DND-41 (cell line): ENCODE data around the gene SNPH.

Source experiments
- ATAC-seq: fragments of 200-7000 bp; cut with Tn5 transposase; 3 replicates; pipeline ENCODE4 v1.9.1; 2021; ENCODE audit warnings: low read depth; ENCODE audit not compliant: insufficient read depth
- DNase-seq: peaks from one replicate; pipeline ENCODE4 v3.0.0-alpha.2; 2020
- H2AFZ ChIP-seq: 2 replicates; pipeline ENCODE4 v1.6.0; 2012; ENCODE audit warnings: low read depth, low read length
- H3K27ac ChIP-seq: 2 replicates; pipeline ENCODE4 v1.5.1; 2012; ENCODE audit warnings: low read length, inconsistent platforms
- H3K27me3 ChIP-seq: fragments of 200-600 bp; sonication (generic); 2 replicates; pipeline ENCODE4 v1.6.0; 2012; ENCODE audit warnings: low read length, mild to moderate bottlenecking, inconsistent platforms; ENCODE audit not compliant: insufficient read depth, poor library complexity
- H3K36me3 ChIP-seq: 2 replicates; pipeline ENCODE4 v1.5.1; 2012; ENCODE audit warnings: low read length, inconsistent platforms; ENCODE audit not compliant: insufficient read depth
- H3K4me1 ChIP-seq: 2 replicates; pipeline ENCODE4 v1.5.1; 2012; ENCODE audit warnings: mild to moderate bottlenecking, low read length; ENCODE audit not compliant: insufficient read depth
- H3K4me2 ChIP-seq: 2 replicates; pipeline ENCODE4 v1.6.0; 2012; ENCODE audit warnings: mild to moderate bottlenecking, moderate library complexity, low read length, inconsistent platforms; ENCODE audit not compliant: insufficient read depth
- H3K4me3 ChIP-seq, 2 experiments: fragments of 200-600 bp in 1 of 2; shearing (Covaris generic) in 1 of 2; 2 replicates each; pipeline ENCODE4 v1.5.1; 2012 to 2016; ENCODE audit warnings: inconsistent platforms in 2 of 2, low read length in 2 of 2, mild to moderate bottlenecking in 2 of 2, low read depth in 1 of 2, moderate library complexity in 1 of 2
- H3K79me2 ChIP-seq: 2 replicates; pipeline ENCODE4 v1.6.0; 2012; ENCODE audit warnings: low read length, inconsistent platforms; ENCODE audit not compliant: insufficient read depth
- H3K9ac ChIP-seq: 2 replicates; pipeline ENCODE4 v1.6.0; 2012; ENCODE audit warnings: low read depth, mild to moderate bottlenecking, inconsistent platforms, low read length, moderate library complexity
- H3K9me3 ChIP-seq: 2 replicates; pipeline ENCODE4 v1.5.1; 2012; ENCODE audit warnings: low read length, moderate library complexity, mild to moderate bottlenecking, inconsistent platforms; ENCODE audit not compliant: insufficient read depth, severe bottlenecking
- H4K20me1 ChIP-seq: 2 replicates; pipeline ENCODE4 v1.6.0; 2012; ENCODE audit warnings: low read length; ENCODE audit not compliant: insufficient read depth
- EZH2 ChIP-seq: IDR thresholded peaks from 3 replicates; pipeline ENCODE4 v1.6.1; 2012; ENCODE audit warnings: borderline replicate concordance, low read depth, mild to moderate bottlenecking, moderate library complexity, low read length, inconsistent platforms; ENCODE audit not compliant: severe bottlenecking
- TF ChIP-seq, protein P1 (sequence below): IDR thresholded peaks from 2 replicates; pipeline ENCODE4 v1.5.1; 2012; ENCODE audit warnings: borderline replicate concordance, low read length, moderate library complexity, mild to moderate bottlenecking; ENCODE audit not compliant: poor library complexity, severe bottlenecking; ENCODE audit errors: extremely low read depth

Gene SNPH

DNA sequence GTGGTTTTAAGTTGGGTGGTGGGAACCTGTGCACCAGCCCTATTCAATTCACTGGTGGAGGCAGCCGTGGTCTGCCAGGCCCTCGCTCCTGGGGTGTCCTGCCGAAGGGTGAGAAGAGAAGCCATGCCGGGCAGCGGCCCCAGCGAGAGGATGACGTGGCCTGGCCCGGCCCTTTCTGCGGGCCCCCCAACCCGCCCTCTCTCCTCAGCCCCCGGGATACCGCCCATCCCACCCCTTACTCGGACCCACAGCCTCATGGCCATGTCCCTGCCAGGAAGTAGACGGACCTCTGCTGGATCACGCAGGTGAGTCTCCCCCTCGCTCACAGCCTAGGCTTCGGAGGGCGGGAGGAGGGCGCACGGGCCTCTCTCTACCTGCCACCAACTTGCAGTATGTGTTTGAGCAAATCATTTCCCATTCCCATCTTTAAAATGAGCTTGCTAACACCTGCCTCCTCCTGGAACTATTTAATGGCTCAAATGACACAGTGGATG lies 30.1 kb downstream of the SNPH start:
- ATAC-seq (no peak), DNase-seq (no peak)
- TF ChIP-seq EZH2: no peak
- TF ChIP-seq, protein P1, sequence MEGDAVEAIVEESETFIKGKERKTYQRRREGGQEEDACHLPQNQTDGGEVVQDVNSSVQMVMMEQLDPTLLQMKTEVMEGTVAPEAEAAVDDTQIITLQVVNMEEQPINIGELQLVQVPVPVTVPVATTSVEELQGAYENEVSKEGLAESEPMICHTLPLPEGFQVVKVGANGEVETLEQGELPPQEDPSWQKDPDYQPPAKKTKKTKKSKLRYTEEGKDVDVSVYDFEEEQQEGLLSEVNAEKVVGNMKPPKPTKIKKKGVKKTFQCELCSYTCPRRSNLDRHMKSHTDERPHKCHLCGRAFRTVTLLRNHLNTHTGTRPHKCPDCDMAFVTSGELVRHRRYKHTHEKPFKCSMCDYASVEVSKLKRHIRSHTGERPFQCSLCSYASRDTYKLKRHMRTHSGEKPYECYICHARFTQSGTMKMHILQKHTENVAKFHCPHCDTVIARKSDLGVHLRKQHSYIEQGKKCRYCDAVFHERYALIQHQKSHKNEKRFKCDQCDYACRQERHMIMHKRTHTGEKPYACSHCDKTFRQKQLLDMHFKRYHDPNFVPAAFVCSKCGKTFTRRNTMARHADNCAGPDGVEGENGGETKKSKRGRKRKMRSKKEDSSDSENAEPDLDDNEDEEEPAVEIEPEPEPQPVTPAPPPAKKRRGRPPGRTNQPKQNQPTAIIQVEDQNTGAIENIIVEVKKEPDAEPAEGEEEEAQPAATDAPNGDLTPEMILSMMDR: no peak
- Histone ChIP-seq H3K4me1 (peaks cover 13% of the 10 kb centered on the region), H3K27ac (no peak overlapping the region), H3K36me3 (no peaks in the 10 kb centered on the region), H3K4me2 (no peak overlapping the region), H3K9ac (no peak overlapping the region), H3K27me3 (peaks cover 12% of the 10 kb centered on the region), H3K79me2 (no peaks in the 10 kb centered on the region), H3K9me3 (no peaks in the 10 kb centered on the region), H3K4me3 (no peak overlapping the region), H2AFZ (no peak overlapping the region), H4K20me1 (peaks cover 2% of the 10 kb centered on the region; the same call in 1 of the 2 replicates)

DNA sequence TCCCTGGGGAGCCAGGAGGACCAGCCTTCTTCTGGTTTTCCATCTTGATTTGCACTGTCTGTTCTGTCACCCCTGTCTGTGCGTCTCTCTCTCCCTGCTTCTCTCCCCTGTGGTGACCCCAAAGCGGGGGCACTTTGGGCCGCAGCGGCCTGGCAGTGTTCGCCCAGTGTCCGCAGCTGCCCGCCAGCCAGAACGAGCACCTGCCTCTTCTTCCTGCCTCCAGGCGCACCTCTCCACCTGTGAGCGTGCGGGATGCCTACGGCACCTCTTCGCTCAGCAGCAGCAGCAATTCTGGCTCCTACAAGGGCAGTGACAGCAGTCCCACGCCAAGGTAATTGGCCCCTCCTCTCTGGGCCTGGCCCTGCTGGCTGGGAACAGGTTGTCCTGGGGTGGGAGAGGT lies 30.8 kb downstream of the SNPH start:
- H3K36me3 ChIP-seq: no peaks in the 10 kb centered on the region
- H2AFZ ChIP-seq: no peak overlapping the region
- H3K79me2 ChIP-seq: no peaks in the 10 kb centered on the region
- no peak overlapping the region for H3K9ac ChIP-seq
- peaks cover 12% of the 10 kb centered on the region for H3K27me3 ChIP-seq
- DNase-seq (no peak), ATAC-seq (no peak)
- H3K4me2 ChIP-seq: no peak overlapping the region
- H4K20me1 ChIP-seq: peaks cover 2% of the 10 kb centered on the region; the same call in 1 of the 2 replicates
- TF ChIP-seq EZH2: no peak
- TF ChIP-seq, protein P1: no peak
- no peaks in the 10 kb centered on the region for H3K9me3 ChIP-seq
- H3K4me1 ChIP-seq: peaks cover 14% of the 10 kb centered on the region
- H3K27ac ChIP-seq: no peak overlapping the region
- no peak overlapping the region for H3K4me3 ChIP-seq

DNA sequence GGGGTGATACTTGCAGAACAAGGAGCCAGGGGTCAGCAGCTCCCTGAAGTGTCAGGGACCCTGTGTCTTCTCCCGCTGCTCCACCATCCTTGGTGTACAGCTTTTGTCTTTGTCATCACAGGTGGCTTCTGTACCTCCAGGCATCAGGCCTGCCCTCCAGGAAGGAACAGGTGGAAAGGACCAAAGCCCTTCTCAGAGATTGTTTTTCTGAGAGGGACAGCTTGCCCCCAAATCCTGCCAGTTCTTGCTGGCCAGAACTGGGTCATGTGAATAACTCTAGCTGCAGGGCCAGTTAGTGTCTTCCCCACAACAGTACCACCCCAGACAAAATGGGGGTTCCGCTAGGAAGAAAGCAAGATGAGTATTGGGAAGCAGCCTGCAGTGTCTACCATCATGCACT lies 31.4 kb downstream of the SNPH start:
- Histone ChIP-seq H3K4me3 (no peak overlapping the region), H3K4me2 (no peak overlapping the region), H3K27ac (no peak overlapping the region), H3K4me1 (peaks cover 14% of the 10 kb centered on the region), H4K20me1 (peaks cover 2% of the 10 kb centered on the region; the same call in 1 of the 2 replicates), H3K9me3 (no peaks in the 10 kb centered on the region), H3K9ac (no peak overlapping the region), H3K27me3 (peaks cover 12% of the 10 kb centered on the region), H2AFZ (no peak overlapping the region), H3K36me3 (no peaks in the 10 kb centered on the region), H3K79me2 (no peaks in the 10 kb centered on the region)
- TF ChIP-seq, protein P1: no peak
- TF ChIP-seq EZH2: no peak
- no peak for ATAC-seq
- DNase-seq: no peak
